Natural killer cell (primary cell): ENCODE measurements around the gene COL20A1. TPM values are rescaled to one million over a fixed set of nuclear protein-coding genes. Genes with fewer than 3 reads are reported as not detected.

Source experiments
- ATAC-seq, 3 donors: fragments of 150-1000 bp in 2 of 3; fragments of 200-7000 bp in 1 of 3; cut with Tn5 transposase; 1 replicate in 1 of 3; 2 replicates in 2 of 3; pipeline ENCODE4 v1.10.0; 2021; ENCODE audit warnings: mild to moderate bottlenecking in 2 of 3, moderate library complexity in 2 of 3
- DNase-seq, 2 donors: peaks; one replicate each; pipeline versions ENCODE4 v3.0.0 to v3.0.0-alpha.2; 2013 to 2021; ENCODE audit warnings: mixed read lengths in 1 of 2
- H3K27ac ChIP-seq: one replicate; pipeline ENCODE4 v1.5.1; 2013; ENCODE audit warnings: mild to moderate bottlenecking, low read length
- H3K27me3 ChIP-seq: one replicate; pipeline ENCODE4 v1.6.1; 2013; ENCODE audit warnings: low read length; ENCODE audit not compliant: control insufficient read depth, insufficient read depth
- H3K36me3 ChIP-seq: one replicate; pipeline ENCODE4 v1.6.1; 2013; ENCODE audit warnings: low read length; ENCODE audit not compliant: control insufficient read depth, insufficient read depth
- H3K4me1 ChIP-seq: one replicate; pipeline ENCODE4 v1.6.1; 2013; ENCODE audit warnings: low read length; ENCODE audit not compliant: control insufficient read depth, insufficient read depth
- H3K4me3 ChIP-seq: one replicate; pipeline ENCODE4 v1.5.1; 2013; ENCODE audit warnings: low read length
- H3K9me3 ChIP-seq: one replicate; pipeline ENCODE4 v1.6.1; 2013; ENCODE audit warnings: low read length; ENCODE audit not compliant: control insufficient read depth, insufficient read depth
- H3K27ac Mint-ChIP-seq, 2 donors: one replicate each; pipeline ENCODE4 v1.8.0; 2022; ENCODE audit warnings: mild to moderate bottlenecking in 2 of 2, mixed read lengths in 2 of 2, moderate library complexity in 1 of 2
- H3K27me3 Mint-ChIP-seq, 2 donors: one replicate each; pipeline ENCODE4 v1.8.0; 2022; ENCODE audit warnings: low read depth in 2 of 2, mixed read lengths in 2 of 2
- H3K36me3 Mint-ChIP-seq: one replicate; pipeline ENCODE4 v1.8.0; 2022; ENCODE audit warnings: mixed read lengths
- H3K4me1 Mint-ChIP-seq, 2 donors: one replicate each; pipeline ENCODE4 v1.8.0; 2022; ENCODE audit warnings: mixed read lengths in 2 of 2
- H3K4me3 Mint-ChIP-seq: one replicate; pipeline ENCODE4 v1.8.0; 2022; ENCODE audit warnings: mild to moderate bottlenecking, moderate library complexity, mixed read lengths
- H3K9me3 Mint-ChIP-seq, 2 donors: one replicate each; pipeline ENCODE4 v1.8.0; 2022; ENCODE audit warnings: mixed read lengths in 2 of 2
- CTCF ChIP-seq: fragments of 200-600 bp; IDR thresholded peaks from one replicate; pipeline ENCODE4 v1.8.0; 2022; ENCODE audit warnings: antibody characterized with exemption
- WGBS: methylation state at CpG from one replicate; pipeline ENCODE4 v1.1.7; 2013; ENCODE audit warnings: missing lambda C conversion rate; ENCODE audit not compliant: insufficient coverage; 5-methylcytosine and 5-hydroxymethylcytosine counted together
- intact Hi-C: fragments of 100-400 bp; cut with micrococcal nuclease; formaldehyde crosslinking; loops from one replicate; pipeline ENCODE4 v1.14.2; 2022
- total RNA-seq, 4 donors: library from RNA; stranded (reverse); fragments of 120-200 nt in 1 of 4; gene quantifications; one replicate each; pipeline versions ENCODE4 v1.2.3 to v1.2.4, GENCODE V29; 2013 to 2022

Gene COL20A1
- total RNA-seq, 3 donors from 2014 or later (not counting 1 experiment from before 2014, with no cell fraction given), result 0.12 to 0.33 TPM; not detected in 1

GRCh38 chr20:63368151-63368550 is 75.2 kb downstream of the COL20A1 start:
- WGBS, result 78% methylated on average over 8 of the region's 8 CpGs
- H3K4me1 Mint-ChIP-seq, result no peaks in the 10 kb centered on the region
- no peaks in the 10 kb centered on the region for H3K36me3 Mint-ChIP-seq

GRCh38 chr20:63369024-63369530 is 76.1 kb downstream of the COL20A1 start:
- Histone ChIP-seq H3K4me3 (no peak overlapping the region), H3K27ac (no peak overlapping the region), H3K36me3 (no peaks in the 10 kb centered on the region), H3K9me3 (no peaks in the 10 kb centered on the region), H3K27me3 (no peaks in the 10 kb centered on the region), H3K4me1 (no peaks in the 10 kb centered on the region)
- DNase-seq (no peak), ATAC-seq (peak in 1 of 3 donors; percentile 10)
- H3K9me3 Mint-ChIP-seq, result no peaks in the 10 kb centered on the region
- H3K4me1 Mint-ChIP-seq, result no peaks in the 10 kb centered on the region
- H3K27ac Mint-ChIP-seq, result no peak overlapping the region
- 88% methylated on average over 10 of the region's 10 CpGs for WGBS
- H3K4me3 Mint-ChIP-seq, result no peak overlapping the region
- intact Hi-C loops, result no loop called here
- TF ChIP-seq CTCF, result no peak
- H3K36me3 Mint-ChIP-seq, result no peaks in the 10 kb centered on the region
- H3K27me3 Mint-ChIP-seq, result no peaks in the 10 kb centered on the region

More at GRCh38 chr20:63368151-63368550, 75.2 kb downstream of the COL20A1 start:
- no peak overlapping the region for H3K27ac ChIP-seq
- intact Hi-C loops, result no loop called here
- Mint-ChIP-seq H3K9me3 (no peaks in the 10 kb centered on the region), H3K27me3 (no peaks in the 10 kb centered on the region), H3K4me3 (no peak overlapping the region), H3K27ac (no peak overlapping the region)
- H3K9me3 ChIP-seq, result no peaks in the 10 kb centered on the region
- peaks cover 3% of the 10 kb centered on the region for H3K27me3 ChIP-seq
- H3K4me1 ChIP-seq, result no peaks in the 10 kb centered on the region
- H3K36me3 ChIP-seq, result no peaks in the 10 kb centered on the region
- no peak for DNase-seq
- ATAC-seq, result no peak
- no peak overlapping the region for H3K4me3 ChIP-seq
- no peak for TF ChIP-seq CTCF

GRCh38 chr20:63369724-63370617 is 77.0 kb downstream of the COL20A1 start:
- Histone ChIP-seq H3K4me3 (no peak overlapping the region), H3K27ac (no peak overlapping the region), H3K9me3 (no peaks in the 10 kb centered on the region), H3K27me3 (no peaks in the 10 kb centered on the region), H3K36me3 (no peaks in the 10 kb centered on the region), H3K4me1 (no peaks in the 10 kb centered on the region)
- Mint-ChIP-seq H3K27me3 (no peaks in the 10 kb centered on the region), H3K27ac (no peak overlapping the region), H3K36me3 (no peaks in the 10 kb centered on the region), H3K4me3 (no peak overlapping the region), H3K4me1 (no peaks in the 10 kb centered on the region), H3K9me3 (no peaks in the 10 kb centered on the region)
- no peak for DNase-seq
- TF ChIP-seq CTCF, result no peak
- 71% methylated on average over 24 of the region's 24 CpGs for WGBS
- intact Hi-C loops, result no loop called here
- no peak for ATAC-seq
